NCI-H345 treated with DMSO at 0.1 percent for 48 hours (cell line): ENCODE results near the gene UNC50.
A peak's percentile ranks its signal among the peaks of the same experiment; 100 is the strongest.

ENCODE experiments used
- DNase-seq: peaks from one replicate; lab custom pipeline; 2025; ENCODE audit not compliant: unreplicated experiment; lab: John Stamatoyannopoulos, UW

The UNC50 gene, protein sequence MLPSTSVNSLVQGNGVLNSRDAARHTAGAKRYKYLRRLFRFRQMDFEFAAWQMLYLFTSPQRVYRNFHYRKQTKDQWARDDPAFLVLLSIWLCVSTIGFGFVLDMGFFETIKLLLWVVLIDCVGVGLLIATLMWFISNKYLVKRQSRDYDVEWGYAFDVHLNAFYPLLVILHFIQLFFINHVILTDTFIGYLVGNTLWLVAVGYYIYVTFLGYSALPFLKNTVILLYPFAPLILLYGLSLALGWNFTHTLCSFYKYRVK

GRCh38 chr2:98608116-98608961 lies at the start of gene UNC50, which contains the start of gene COA5:
Gene UNC50, plus strand, starts transcription at chr2:98608589. Its CDS starts 1,171 bp downstream, at chr2:98609760.
Gene COA5, minus strand, starts transcription at chr2:98608512. Its CDS starts 107 bp downstream, at chr2:98608405.
- peak; percentile 66 for DNase-seq

GRCh38 chr2:98558852-98559530 lies 49.4 kb upstream of the UNC50 start:
- no peak for DNase-seq

DNA sequence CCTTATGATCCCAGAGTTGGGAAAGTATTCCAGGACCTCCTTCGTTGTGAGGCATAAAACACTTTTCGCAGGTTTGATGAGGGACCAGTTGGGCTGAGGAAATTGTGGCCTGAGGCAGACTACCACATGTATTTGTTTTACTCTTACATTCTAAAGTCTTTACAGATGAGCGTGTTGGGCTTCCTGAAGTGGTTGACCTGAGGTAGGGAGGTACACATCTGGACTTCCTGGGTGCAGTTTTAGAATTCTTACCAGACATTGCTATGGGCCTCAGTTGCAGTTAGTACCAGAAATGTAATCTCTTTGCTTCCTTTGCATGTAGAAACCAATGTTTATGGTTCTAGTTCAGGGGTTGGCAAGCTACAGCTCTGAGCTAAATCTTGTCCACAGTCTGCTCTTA lies 48.8 kb upstream of the UNC50 start:
- no peak for DNase-seq

- no peak for DNase-seq
These were observed 48.1 kb upstream of the UNC50 start for GRCh38 chr2:98560256-98560771.

GRCh38 chr2:98561018-98561417 lies 47.4 kb upstream of the UNC50 start:
- no peak for DNase-seq

GRCh38 chr2:98561902-98562695 lies 46.3 kb upstream of the UNC50 start:
- no peak for DNase-seq

- DNase-seq, result no peak
These were observed 45.0 kb upstream of the UNC50 start for GRCh38 chr2:98563394-98563793.

GRCh38 chr2:98564541-98565132 lies 43.8 kb upstream of the UNC50 start:
- DNase-seq, result no peak

GRCh38 chr2:98565286-98565860 lies 43.0 kb upstream of the UNC50 start:
- no peak for DNase-seq

DNA sequence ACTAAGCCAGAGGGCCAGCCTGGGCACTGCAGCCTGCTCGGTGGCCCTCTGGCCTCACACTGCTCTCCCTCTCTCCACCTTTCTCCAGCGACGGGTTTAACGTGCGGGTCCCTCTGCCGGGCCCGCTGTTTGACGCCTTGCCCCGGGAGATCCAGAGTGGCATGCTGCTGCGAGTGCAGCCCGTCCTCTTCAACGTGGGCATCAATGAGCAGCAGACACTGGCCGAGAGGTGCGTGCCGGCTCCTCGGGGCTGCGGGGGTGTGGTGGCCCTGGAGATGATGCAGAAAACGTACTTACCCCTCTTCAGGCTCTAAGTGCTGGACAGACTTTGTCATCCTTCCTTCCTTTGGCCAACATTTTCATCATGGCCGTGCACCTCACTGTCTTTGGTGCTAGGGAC lies 42.4 kb upstream of the UNC50 start:
- DNase-seq, result no peak

GRCh38 chr2:98568161-98568956 lies 40.0 kb upstream of the UNC50 start:
- DNase-seq, result no peak

DNA sequence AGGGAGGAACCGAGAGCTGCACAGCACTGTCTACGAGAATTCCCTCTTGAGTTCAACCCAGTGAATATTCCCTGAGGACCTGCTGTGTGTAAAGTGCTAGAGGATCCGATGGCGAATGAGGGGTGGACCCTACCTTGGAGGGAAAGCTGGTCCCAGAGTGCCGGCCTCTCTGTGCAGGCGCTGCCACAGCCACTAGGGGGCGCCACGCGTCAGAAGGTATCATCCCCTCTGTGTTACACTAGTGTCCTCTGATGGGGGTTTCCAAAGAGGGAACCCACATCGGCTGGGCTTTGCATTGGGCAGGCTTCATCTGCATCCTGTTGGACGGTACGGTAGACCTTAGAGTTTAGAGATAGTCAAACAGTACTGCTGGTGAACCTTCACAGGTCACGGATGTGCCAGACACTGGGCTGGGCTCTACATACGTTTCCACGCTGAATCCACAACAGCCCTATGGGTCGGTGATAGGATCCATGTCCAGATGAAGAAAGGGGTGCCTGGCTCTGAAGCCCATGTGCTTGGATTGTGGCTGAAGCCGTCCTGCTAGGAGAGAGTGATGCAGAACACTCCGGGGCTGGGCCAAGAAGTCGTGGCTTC lies 39.1 kb upstream of the UNC50 start:
- DNase-seq, result peak; percentile 12

- DNase-seq, result no peak
These were observed 38.5 kb upstream of the UNC50 start for GRCh38 chr2:98569915-98570314.

- DNase-seq, result no peak
These were observed 38.0 kb upstream of the UNC50 start for GRCh38 chr2:98570356-98570755.

- DNase-seq, result no peak
These were observed 37.2 kb upstream of the UNC50 start for GRCh38 chr2:98571121-98571701.

DNA sequence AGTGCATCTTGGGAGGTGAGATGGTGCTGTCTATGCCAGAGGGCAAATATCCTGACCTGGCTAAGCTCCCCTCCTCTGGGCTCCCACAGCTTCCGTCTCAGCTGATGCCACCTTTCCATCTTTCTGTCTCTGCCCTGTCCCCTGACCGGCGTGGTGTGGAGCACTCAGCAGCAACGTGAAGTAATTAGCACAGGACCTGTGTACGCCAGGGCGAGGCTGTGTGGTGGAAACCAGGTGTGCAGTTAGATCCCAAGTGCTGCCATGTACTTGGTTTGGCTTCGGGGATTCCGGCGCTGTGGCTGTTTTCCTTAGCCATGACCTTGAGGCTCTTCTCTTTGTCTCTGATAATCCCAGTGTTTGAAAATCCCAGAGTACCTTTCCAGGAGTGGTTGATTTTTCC lies 36.6 kb upstream of the UNC50 start:
- DNase-seq, result no peak

- no peak for DNase-seq
These were observed 36.2 kb upstream of the UNC50 start for GRCh38 chr2:98572211-98572610.

- no peak for DNase-seq
These were observed 35.7 kb upstream of the UNC50 start for GRCh38 chr2:98572676-98573075.
